Measurements from ENCODE around the gene CNST. TPM values are rescaled to one million over a fixed set of nuclear protein-coding genes. Genes with fewer than 3 reads are reported as not detected.
"Not testable (repeated sequence)": the region's sequence is repeated elsewhere in the genome, so short reads cannot be mapped to it uniquely, and the experiment has no call there.

The CNST gene
- total RNA-seq, 1 experiment from 2014 or later = 9.1 TPM

DNA sequence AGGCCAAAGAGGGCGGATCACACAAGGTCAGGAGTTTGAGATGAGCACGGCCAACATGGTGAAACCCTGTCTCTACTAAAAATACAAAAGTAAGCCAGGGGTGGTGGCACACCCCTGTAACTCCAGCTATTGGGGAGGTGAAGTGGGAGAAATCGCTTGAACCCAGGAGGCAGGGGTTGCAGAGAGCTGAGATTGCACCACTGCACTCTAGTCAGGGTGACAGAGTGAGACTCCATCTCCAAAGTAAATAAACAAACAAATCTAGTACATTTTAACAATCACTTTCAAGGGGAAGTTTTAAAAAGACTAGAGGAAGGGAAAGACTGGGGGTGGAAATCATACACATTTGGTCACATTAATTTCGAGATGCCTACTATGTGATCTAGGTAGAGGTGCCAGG lies 6.9 kb upstream of the CNST start:
- intact Hi-C loops (cut with micrococcal nuclease; ENCODE audit: unreplicated experiment) = no loop called here
- CTCF ChIA-PET = no interaction called here
- no peaks in the 10 kb centered on the region for H3K9me3 ChIP-seq (ENCODE audit: insufficient read depth, low read depth)
- H2AFZ ChIP-seq = no peak overlapping the region
- H3F3A ChIP-seq (ENCODE audit: insufficient read depth, low read depth) = no peaks in the 10 kb centered on the region
- DNase-seq = no peak
- POLR2A ChIA-PET (ENCODE audit: unreplicated experiment) = no interaction called here
- TF ChIP-seq CTCF (conservative IDR thresholded peaks at IDR 0.05) (no peak), EZH2 (IDR thresholded peaks at IDR 0.05; ENCODE audit: low read depth) (no peak)
- no peaks in the 10 kb centered on the region for H3K36me3 ChIP-seq (ENCODE audit: low read depth)
- H3K4me2 ChIP-seq = no peak overlapping the region
- H4K20me1 ChIP-seq (ENCODE audit: insufficient read depth) = peaks cover 7% of the 10 kb centered on the region; the same call in 1 of the 2 replicates
- H3K27me3 ChIP-seq (ENCODE audit: insufficient read depth, low read depth) = no peaks in the 10 kb centered on the region
- H3K79me2 ChIP-seq (ENCODE audit: low read depth) = peaks cover 15% of the 10 kb centered on the region
- no peaks in the 10 kb centered on the region; the same call in 1 of the 2 replicates for H3K4me1 ChIP-seq (replicated peaks; ENCODE audit: insufficient read depth)
- H3K9me2 ChIP-seq (ENCODE audit: insufficient read depth) = no peaks in the 10 kb centered on the region
- no peak overlapping the region for H3K4me3 ChIP-seq
- no TSS peak for BruUV-seq (replicated peaks)
- H3K27ac ChIP-seq = no peak overlapping the region

DNA sequence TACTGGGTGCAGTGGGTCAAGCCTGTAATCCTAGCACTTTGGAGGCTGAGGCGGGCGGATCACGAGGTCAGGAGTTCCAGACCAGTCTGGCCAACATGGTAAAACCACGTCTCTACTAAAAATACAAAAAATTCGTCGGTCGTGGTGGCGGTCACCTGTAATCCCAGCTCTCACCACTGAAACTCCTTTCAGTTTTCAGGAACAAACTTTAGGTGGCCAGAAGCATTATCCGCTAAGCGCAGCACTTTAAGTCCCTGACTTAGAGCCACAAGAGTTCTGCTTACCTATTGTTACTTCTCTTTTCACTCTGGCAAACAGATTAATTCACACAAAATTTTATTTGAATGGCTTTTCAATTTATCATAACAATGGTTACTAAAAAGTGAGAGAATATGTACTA lies 5.4 kb upstream of the CNST start:
- H3K9me2 ChIP-seq (ENCODE audit: insufficient read depth); H3K27me3 ChIP-seq (ENCODE audit: insufficient read depth, low read depth); H4K20me1 ChIP-seq (ENCODE audit: insufficient read depth); H3K9me3 ChIP-seq (ENCODE audit: insufficient read depth, low read depth); H3K36me3 ChIP-seq (ENCODE audit: low read depth); H3K4me2 ChIP-seq; H2AFZ ChIP-seq; H3K4me3 ChIP-seq; H3K4me1 ChIP-seq (replicated peaks; ENCODE audit: insufficient read depth); BruUV-seq (replicated peaks); CTCF ChIA-PET; H3K27ac ChIP-seq; H3F3A ChIP-seq (ENCODE audit: insufficient read depth, low read depth); POLR2A ChIA-PET (ENCODE audit: unreplicated experiment); DNase-seq: not testable (repeated sequence)
- peaks cover 31% of the 10 kb centered on the region for H3K79me2 ChIP-seq (ENCODE audit: low read depth)
- intact Hi-C loops (cut with micrococcal nuclease; ENCODE audit: unreplicated experiment) = loop anchor here (10.0 kb wide), 1 partner anchor 194 kb away; no protein-coding TSS in a partner anchor

- peak overlapping the region; percentile 98 for H3K4me2 ChIP-seq
- ChIA-PET CTCF (no interaction called here), POLR2A (ENCODE audit: unreplicated experiment) (no interaction called here)
- H3K9me3 ChIP-seq (ENCODE audit: insufficient read depth, low read depth) = no peaks in the 10 kb centered on the region
- no peaks in the 10 kb centered on the region for H3K27me3 ChIP-seq (ENCODE audit: insufficient read depth, low read depth)
- peak overlapping the region; percentile 90 for H3K4me3 ChIP-seq
- H4K20me1 ChIP-seq (ENCODE audit: insufficient read depth) = no peaks in the 10 kb centered on the region
- BruUV-seq (replicated peaks) = TSS peak; percentile 46
- peak overlapping the region; percentile 92 for H2AFZ ChIP-seq
- no peaks in the 10 kb centered on the region for H3K9me2 ChIP-seq (ENCODE audit: insufficient read depth)
- H3K79me2 ChIP-seq (ENCODE audit: low read depth) = peaks cover 57% of the 10 kb centered on the region
- H3K27ac ChIP-seq = peak overlapping the region; percentile 67
- DNase-seq = no peak
- H3F3A ChIP-seq (ENCODE audit: insufficient read depth, low read depth) = peaks cover 16% of the 10 kb centered on the region; the same call in 1 of the 2 replicates
- intact Hi-C loops (cut with micrococcal nuclease; ENCODE audit: unreplicated experiment) = loop anchor here (10.0 kb wide), 1 partner anchor 190 kb away; no protein-coding TSS in a partner anchor
- H3K4me1 ChIP-seq (replicated peaks; ENCODE audit: insufficient read depth) = peaks cover 19% of the 10 kb centered on the region
- H3K36me3 ChIP-seq (ENCODE audit: low read depth) = no peaks in the 10 kb centered on the region
- TF ChIP-seq EZH2 (IDR thresholded peaks at IDR 0.05; ENCODE audit: low read depth) = no peak
- no peak for TF ChIP-seq CTCF (conservative IDR thresholded peaks at IDR 0.05)
Measured at GRCh38 chr1:246564839-246565750, 1.2 kb upstream of the CNST start.

Data from PC-9 (cell line).